ENCODE measurements around the gene NTHL1.

NTHL1 gene

DNA sequence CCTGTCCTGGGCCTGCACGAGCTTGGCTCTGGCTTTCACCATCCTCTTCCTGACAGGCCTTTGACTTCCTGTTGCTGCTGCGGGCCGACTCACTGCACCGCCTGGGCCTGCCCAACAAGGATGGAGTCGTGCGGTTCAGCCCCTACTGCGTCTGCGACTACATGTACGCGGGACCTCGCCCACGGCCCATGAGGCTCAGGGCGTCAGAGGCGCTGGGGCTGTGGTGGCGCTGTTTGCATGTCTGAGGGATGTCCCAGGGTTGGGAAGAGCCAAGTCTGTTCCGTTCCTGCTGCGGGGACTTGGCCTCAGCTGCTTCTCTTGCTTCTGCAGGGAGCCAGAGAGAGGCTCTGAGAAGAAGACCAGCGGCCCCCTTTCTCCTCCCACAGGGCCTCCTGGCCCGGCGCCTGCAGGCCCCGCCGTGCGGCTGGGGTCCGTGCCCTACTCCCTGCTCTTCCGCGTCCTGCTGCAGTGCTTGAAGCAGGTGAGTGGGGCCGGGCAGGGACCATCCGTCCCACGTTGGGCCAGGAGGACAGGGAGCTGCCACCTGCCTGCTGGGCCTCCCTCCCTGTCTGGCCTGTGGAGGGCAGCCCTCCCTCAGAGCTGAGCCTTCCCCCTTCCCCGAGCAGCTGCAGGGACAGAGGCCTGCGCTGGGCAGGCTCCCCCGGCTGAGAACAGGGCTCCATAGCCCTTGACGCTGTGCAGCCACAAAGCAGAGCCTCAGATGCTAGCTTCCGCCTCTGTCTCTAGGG lies 24.0 kb upstream of the NTHL1 start:
- no peak overlapping the region for H4K12ac ChIP-seq (ENCODE audit: low read depth, low read length)
- no peak overlapping the region for H4K91ac ChIP-seq (ENCODE audit: low read depth, low read length)
- H3K4me2 ChIP-seq (ENCODE audit: low read length): no peak overlapping the region
- H4K8ac ChIP-seq (ENCODE audit: low read depth, low read length): no peak overlapping the region
- no peak overlapping the region for H3K9ac ChIP-seq (ENCODE audit: low read length)
- H3K79me2 ChIP-seq (ENCODE audit: control insufficient read depth, insufficient read depth, low read length, poor library complexity): no peaks in the 10 kb centered on the region
- no peaks in the 10 kb centered on the region for H3K27me3 ChIP-seq (ENCODE audit: insufficient read depth, low read length)
- H3K9me3 ChIP-seq (ENCODE audit: insufficient read depth, low read depth, low read length): peaks cover 2% of the 10 kb centered on the region
- no peak overlapping the region for H2AFZ ChIP-seq (ENCODE audit: insufficient read depth, low read length, poor library complexity)
- peaks cover 69 to 72% of the 10 kb centered on the region in 2 experiments for H3K36me3 ChIP-seq (ENCODE audit: control insufficient read depth in 1 of 2, insufficient read depth in 2 of 2, low read length in 2 of 2)
- no peak overlapping the region for H3K14ac ChIP-seq (ENCODE audit: low read length)
- no peak overlapping the region for H3K4me3 ChIP-seq (ENCODE audit: low read depth, low read length)
- H3K18ac ChIP-seq (ENCODE audit: low read length): no peak overlapping the region
- no peak overlapping the region for H3K23ac ChIP-seq (ENCODE audit: low read length)
- no peak overlapping the region for H2BK5ac ChIP-seq (ENCODE audit: low read depth, low read length, poor library complexity)
- no CpG with 5 or more reads among the region's 34 CpGs for WGBS (ENCODE audit: extremely low coverage, insufficient coverage, insufficient read length)
- no peaks in the 10 kb centered on the region for H3K4me1 ChIP-seq (ENCODE audit: control insufficient read depth in 1 of 2, insufficient read depth in 2 of 2, low read length in 2 of 2)
- no peak overlapping the region for H2AK5ac ChIP-seq (ENCODE audit: low read length)
- H3K79me1 ChIP-seq (ENCODE audit: low read length): no peaks in the 10 kb centered on the region
- H2BK120ac ChIP-seq (ENCODE audit: insufficient read depth, low read length, poor library complexity): no peak overlapping the region
- H3K27ac ChIP-seq (ENCODE audit: low read depth, low read length): no peak overlapping the region
- no peak overlapping the region for H2BK12ac ChIP-seq (ENCODE audit: low read length)
- H3K4ac ChIP-seq (ENCODE audit: low read depth, low read length): no peak overlapping the region
- DNase-seq: no peak

DNA sequence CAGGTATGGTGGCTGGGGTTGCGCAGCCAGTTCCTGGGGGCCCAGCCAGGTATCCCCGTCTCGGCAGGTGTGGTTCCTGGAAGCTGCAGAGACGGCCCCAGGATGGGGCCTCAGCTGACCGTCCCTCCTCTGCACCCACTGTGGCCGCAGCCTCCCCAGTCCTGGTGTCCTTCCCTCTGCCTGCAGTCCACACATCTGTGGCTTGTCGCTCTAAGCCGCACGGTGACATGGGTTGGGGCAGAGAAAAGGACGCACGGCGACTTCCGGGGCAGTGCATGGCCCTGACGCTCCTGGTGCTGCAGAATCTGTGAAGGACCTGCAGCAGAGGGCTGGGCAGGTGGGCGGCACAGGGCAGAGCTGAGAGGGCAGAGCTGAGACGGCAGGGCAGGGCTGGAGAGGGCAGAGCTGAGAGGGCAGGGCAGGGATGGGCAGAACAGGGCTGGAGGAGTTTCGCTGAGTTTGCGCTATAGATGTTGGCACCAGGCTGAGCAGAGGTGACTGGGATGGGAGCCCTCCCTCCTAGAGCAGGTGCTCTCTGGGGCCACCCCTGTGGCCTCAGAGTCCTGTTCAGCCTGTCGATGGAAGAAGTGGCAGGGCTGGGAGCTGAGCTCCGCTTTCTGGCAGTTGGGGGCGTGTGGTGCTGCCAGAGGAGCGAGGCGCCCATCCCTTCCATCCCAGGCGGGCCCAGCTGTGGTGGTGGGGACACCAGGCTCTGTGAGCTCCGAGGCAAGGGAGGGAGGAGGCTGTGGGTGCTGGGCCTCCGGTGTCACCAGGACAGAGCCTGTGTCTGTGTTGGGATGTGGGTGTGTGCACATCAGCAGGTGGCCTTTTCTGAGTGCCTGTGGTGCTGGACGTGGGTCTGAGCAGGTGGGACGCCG lies 23.2 kb upstream of the NTHL1 start:
- Histone ChIP-seq H3K79me2 (ENCODE audit: control insufficient read depth, insufficient read depth, low read length, poor library complexity) (no peaks in the 10 kb centered on the region), H2BK120ac (ENCODE audit: insufficient read depth, low read length, poor library complexity) (no peak overlapping the region), H3K4me3 (ENCODE audit: low read depth, low read length) (no peak overlapping the region), H3K23ac (ENCODE audit: low read length) (no peak overlapping the region), H2BK12ac (ENCODE audit: low read length) (no peak overlapping the region), H2BK5ac (ENCODE audit: low read depth, low read length, poor library complexity) (no peak overlapping the region), H2AK5ac (ENCODE audit: low read length) (no peak overlapping the region), H3K27me3 (ENCODE audit: insufficient read depth, low read length) (no peaks in the 10 kb centered on the region), H3K79me1 (ENCODE audit: low read length) (no peaks in the 10 kb centered on the region), H2AFZ (ENCODE audit: insufficient read depth, low read length, poor library complexity) (no peak overlapping the region), H3K4me1 (ENCODE audit: control insufficient read depth in 1 of 2, insufficient read depth in 2 of 2, low read length in 2 of 2) (no peaks in the 10 kb centered on the region), H3K14ac (ENCODE audit: low read length) (no peak overlapping the region), H4K8ac (ENCODE audit: low read depth, low read length) (no peak overlapping the region), H3K36me3 (ENCODE audit: control insufficient read depth in 1 of 2, insufficient read depth in 2 of 2, low read length in 2 of 2) (peaks cover 68 to 70% of the 10 kb centered on the region in 2 experiments), H3K4me2 (ENCODE audit: low read length) (no peak overlapping the region), H3K18ac (ENCODE audit: low read length) (no peak overlapping the region), H3K27ac (ENCODE audit: low read depth, low read length) (no peak overlapping the region), H3K9me3 (ENCODE audit: insufficient read depth, low read depth, low read length) (peaks cover 2% of the 10 kb centered on the region), H3K4ac (ENCODE audit: low read depth, low read length) (no peak overlapping the region), H3K9ac (ENCODE audit: low read length) (no peak overlapping the region), H4K12ac (ENCODE audit: low read depth, low read length) (no peak overlapping the region), H4K91ac (ENCODE audit: low read depth, low read length) (no peak overlapping the region)
- WGBS (ENCODE audit: extremely low coverage, insufficient coverage, insufficient read length): no CpG with 5 or more reads among the region's 29 CpGs
- no peak for DNase-seq

- Histone ChIP-seq H3K14ac (ENCODE audit: low read length) (no peak overlapping the region), H3K27me3 (ENCODE audit: insufficient read depth, low read length) (no peaks in the 10 kb centered on the region), H3K4me2 (ENCODE audit: low read length) (no peak overlapping the region), H3K23ac (ENCODE audit: low read length) (no peak overlapping the region), H2BK120ac (ENCODE audit: insufficient read depth, low read length, poor library complexity) (no peak overlapping the region), H2BK12ac (ENCODE audit: low read length) (no peak overlapping the region), H3K79me2 (ENCODE audit: control insufficient read depth, insufficient read depth, low read length, poor library complexity) (no peaks in the 10 kb centered on the region), H3K4me3 (ENCODE audit: low read depth, low read length) (no peak overlapping the region), H3K36me3 (ENCODE audit: control insufficient read depth in 1 of 2, insufficient read depth in 2 of 2, low read length in 2 of 2) (peaks cover 66 to 68% of the 10 kb centered on the region in 2 experiments), H3K18ac (ENCODE audit: low read length) (no peak overlapping the region), H3K4me1 (ENCODE audit: control insufficient read depth in 1 of 2, insufficient read depth in 2 of 2, low read length in 2 of 2) (no peaks in the 10 kb centered on the region), H2BK5ac (ENCODE audit: low read depth, low read length, poor library complexity) (no peak overlapping the region), H3K27ac (ENCODE audit: low read depth, low read length) (no peak overlapping the region), H3K79me1 (ENCODE audit: low read length) (no peaks in the 10 kb centered on the region), H4K12ac (ENCODE audit: low read depth, low read length) (no peak overlapping the region), H3K9ac (ENCODE audit: low read length) (no peak overlapping the region), H4K91ac (ENCODE audit: low read depth, low read length) (no peak overlapping the region), H2AK5ac (ENCODE audit: low read length) (no peak overlapping the region), H3K4ac (ENCODE audit: low read depth, low read length) (no peak overlapping the region), H4K8ac (ENCODE audit: low read depth, low read length) (no peak overlapping the region), H2AFZ (ENCODE audit: insufficient read depth, low read length, poor library complexity) (no peak overlapping the region), H3K9me3 (ENCODE audit: insufficient read depth, low read depth, low read length) (peaks cover 3% of the 10 kb centered on the region)
- DNase-seq: no peak
- WGBS (ENCODE audit: extremely low coverage, insufficient coverage, insufficient read length): no CpG with 5 or more reads among the region's 11 CpGs
These were observed 18.5 kb upstream of the NTHL1 start for GRCh38 chr16:2066139-2066538.

DNA sequence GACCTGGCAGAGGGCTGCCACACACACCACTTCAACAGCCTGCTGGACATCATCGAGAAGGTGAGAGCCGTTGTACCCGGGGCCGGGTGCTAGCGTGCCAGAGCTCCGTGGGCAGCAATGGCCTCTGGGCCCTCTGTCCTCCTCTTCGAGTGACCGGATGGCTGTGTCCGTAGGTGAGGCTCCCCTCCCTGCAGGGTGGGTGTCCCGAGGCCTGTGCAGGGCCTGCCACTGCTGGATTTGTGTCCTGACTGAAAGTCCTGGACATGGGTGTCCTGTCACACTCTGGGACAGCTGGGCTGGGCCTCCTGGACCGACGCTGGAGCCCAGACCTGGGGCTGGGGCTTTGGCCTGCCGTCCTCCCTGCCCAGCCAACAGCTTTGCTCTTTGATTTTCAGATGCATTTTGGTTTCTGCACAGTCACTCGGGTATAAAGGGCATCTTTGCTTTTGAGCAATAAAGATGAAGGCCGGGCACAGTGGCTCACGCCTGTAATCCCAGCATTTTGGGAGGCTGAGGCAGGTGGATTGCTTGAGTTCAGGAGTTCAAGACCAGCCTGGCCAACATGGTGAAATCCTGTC lies 16.8 kb upstream of the NTHL1 start:
- H3K4ac ChIP-seq (ENCODE audit: low read depth, low read length): no peak overlapping the region
- H3K4me3 ChIP-seq (ENCODE audit: low read depth, low read length): no peak overlapping the region
- H2AFZ ChIP-seq (ENCODE audit: insufficient read depth, low read length, poor library complexity): no peak overlapping the region
- no peaks in the 10 kb centered on the region for H3K27me3 ChIP-seq (ENCODE audit: insufficient read depth, low read length)
- H2BK12ac ChIP-seq (ENCODE audit: low read length): no peak overlapping the region
- no peak overlapping the region for H2BK5ac ChIP-seq (ENCODE audit: low read depth, low read length, poor library complexity)
- no peak overlapping the region for H4K12ac ChIP-seq (ENCODE audit: low read depth, low read length)
- H3K9ac ChIP-seq (ENCODE audit: low read length): no peak overlapping the region
- H3K9me3 ChIP-seq (ENCODE audit: insufficient read depth, low read depth, low read length): peaks cover 3% of the 10 kb centered on the region
- H3K36me3 ChIP-seq (ENCODE audit: control insufficient read depth in 1 of 2, insufficient read depth in 2 of 2, low read length in 2 of 2): peaks cover 67 to 70% of the 10 kb centered on the region in 2 experiments
- H3K4me1 ChIP-seq (ENCODE audit: control insufficient read depth in 1 of 2, insufficient read depth in 2 of 2, low read length in 2 of 2): no peaks in the 10 kb centered on the region
- no peak overlapping the region for H4K91ac ChIP-seq (ENCODE audit: low read depth, low read length)
- no peak overlapping the region for H2AK5ac ChIP-seq (ENCODE audit: low read length)
- H3K27ac ChIP-seq (ENCODE audit: low read depth, low read length): no peak overlapping the region
- H3K79me2 ChIP-seq (ENCODE audit: control insufficient read depth, insufficient read depth, low read length, poor library complexity): no peaks in the 10 kb centered on the region
- H2BK120ac ChIP-seq (ENCODE audit: insufficient read depth, low read length, poor library complexity): no peak overlapping the region
- H3K18ac ChIP-seq (ENCODE audit: low read length): no peak overlapping the region
- no peak overlapping the region for H3K14ac ChIP-seq (ENCODE audit: low read length)
- WGBS (ENCODE audit: extremely low coverage, insufficient coverage, insufficient read length): no CpG with 5 or more reads among the region's 16 CpGs
- H3K4me2 ChIP-seq (ENCODE audit: low read length): no peak overlapping the region
- no peak overlapping the region for H3K23ac ChIP-seq (ENCODE audit: low read length)
- H3K79me1 ChIP-seq (ENCODE audit: low read length): no peaks in the 10 kb centered on the region
- H4K8ac ChIP-seq (ENCODE audit: low read depth, low read length): no peak overlapping the region
- no peak for DNase-seq

Measured in trophoblast cell (in vitro differentiated cells and primary cell).